Peyer's patch (tissue), 4 donors: ENCODE measurements around the gene TRAF3. TPM values are rescaled to one million over a fixed set of nuclear protein-coding genes. Genes with fewer than 3 reads are reported as not detected.
A peak's percentile ranks its signal among the peaks of the same experiment; 100 is the strongest.

Source experiments
- DNase-seq, 3 donors: peaks; one replicate each; pipeline ENCODE4 v3.0.0-alpha.2; 2017 to 2019
- H3K27ac ChIP-seq, 4 donors: fragments of 200-600 bp; sonication (generic); one replicate each; pipeline ENCODE4 v1.5.1; 2016 to 2019
- H3K27me3 ChIP-seq, 2 donors: fragments of 200-600 bp; sonication (generic); one replicate each; pipeline ENCODE4 v1.5.1; 2019
- H3K36me3 ChIP-seq, 3 donors: fragments of 200-600 bp; sonication (generic); one replicate each; pipeline ENCODE4 v1.5.1; 2016 to 2019
- H3K4me1 ChIP-seq, 4 donors: fragments of 200-600 bp; sonication (generic); one replicate each; pipeline ENCODE4 v1.5.1; 2016 to 2019
- H3K4me3 ChIP-seq, 4 donors: fragments of 200-600 bp; sonication (generic); 1 replicate in 3 of 4; 2 replicates in 1 of 4; pipeline ENCODE4 v1.5.1; 2016 to 2019; ENCODE audit warnings: mild to moderate bottlenecking in 1 of 4
- H3K9me3 ChIP-seq, 4 donors: fragments of 200-600 bp; sonication (generic); one replicate each; pipeline ENCODE4 v1.5.1; 2016 to 2019; ENCODE audit warnings: mild to moderate bottlenecking in 1 of 4
- POLR2A ChIP-seq, 2 donors: fragments of 450-650 bp; IDR thresholded peaks; one replicate each; pipeline ENCODE4 v1.5.1; 2017; ENCODE audit warnings: antibody characterized with exemption in 2 of 2, mild to moderate bottlenecking in 2 of 2, moderate library complexity in 2 of 2
- total RNA-seq, 4 donors: library from RNA; depleted of rRNA; stranded (reverse); fragments of >200 nt; gene quantifications; one replicate each; pipeline ENCODE4 v1.1.0, GENCODE V29; 2016
- TF ChIP-seq, protein P1 (sequence below), 6 experiments: fragments of 450-650 bp in 4 of 6; fragments of 200-600 bp in 2 of 6; sonication (generic) in 1 of 6; IDR thresholded peaks; one replicate each; pipeline ENCODE4 v1.5.1; 2017 to 2019; ENCODE audit warnings: antibody characterized with exemption in 6 of 6, mild to moderate bottlenecking in 3 of 6, moderate library complexity in 1 of 6

The TRAF3 gene
- total RNA-seq, 4 donors from 2014 or later: 31.7 to 47.8 (median 41.8) TPM

DNA sequence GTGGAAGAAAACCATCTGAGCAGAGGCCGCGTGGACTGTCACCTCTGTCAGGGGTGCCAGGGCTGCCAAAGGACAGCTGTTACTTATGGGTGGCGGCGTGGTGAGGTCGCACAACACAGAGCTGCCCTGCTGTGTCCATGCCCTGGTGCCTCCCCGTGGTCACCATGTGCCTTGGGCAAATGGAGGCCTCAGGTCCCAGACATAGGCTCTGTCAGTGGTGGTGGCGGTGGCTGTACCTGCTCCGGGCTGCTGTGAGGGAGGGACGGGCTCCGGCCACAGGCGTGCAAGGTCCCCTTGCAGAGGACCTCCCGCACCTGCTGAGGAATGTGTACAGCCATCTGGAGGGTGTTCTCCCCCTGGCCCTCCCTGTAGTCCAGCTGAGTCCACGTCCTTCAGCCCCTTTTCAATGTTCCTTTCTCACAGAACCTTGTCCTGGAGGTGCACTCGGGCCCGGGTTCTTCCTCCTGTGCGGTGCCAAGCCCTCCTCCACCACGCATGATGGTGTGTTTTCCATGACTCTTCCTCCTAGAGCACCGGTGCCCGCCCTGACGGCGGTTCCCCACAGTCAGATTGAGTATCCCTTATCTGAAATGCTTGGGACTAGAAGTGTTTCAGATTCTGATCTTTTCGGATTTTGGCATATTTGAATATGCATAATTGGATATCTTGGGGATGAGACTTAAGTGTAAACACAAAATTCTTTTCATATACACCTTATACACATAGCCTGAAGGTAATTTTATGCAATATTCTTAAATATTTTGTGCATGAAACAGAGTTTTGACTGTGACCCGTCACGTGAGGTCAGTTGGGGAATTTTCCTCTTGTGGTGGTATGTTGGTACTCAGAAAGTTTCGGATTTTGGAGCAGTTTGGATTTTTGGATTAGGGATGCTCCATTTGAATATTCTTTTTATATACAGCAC lies 49.8 kb downstream of the TRAF3 start:
- Histone ChIP-seq H3K27me3 (no peaks in the 10 kb centered on the region), H3K4me3 (no peak overlapping the region), H3K9me3 (no peaks in the 10 kb centered on the region), H3K27ac (no peak overlapping the region), H3K36me3 (peaks cover 0 to 7% (median 0%) of the 10 kb centered on the region in 3 donors), H3K4me1 (no peaks in the 10 kb centered on the region)
- TF ChIP-seq POLR2A (IDR thresholded peaks at IDR 0.05): no peak
- TF ChIP-seq, protein P1, sequence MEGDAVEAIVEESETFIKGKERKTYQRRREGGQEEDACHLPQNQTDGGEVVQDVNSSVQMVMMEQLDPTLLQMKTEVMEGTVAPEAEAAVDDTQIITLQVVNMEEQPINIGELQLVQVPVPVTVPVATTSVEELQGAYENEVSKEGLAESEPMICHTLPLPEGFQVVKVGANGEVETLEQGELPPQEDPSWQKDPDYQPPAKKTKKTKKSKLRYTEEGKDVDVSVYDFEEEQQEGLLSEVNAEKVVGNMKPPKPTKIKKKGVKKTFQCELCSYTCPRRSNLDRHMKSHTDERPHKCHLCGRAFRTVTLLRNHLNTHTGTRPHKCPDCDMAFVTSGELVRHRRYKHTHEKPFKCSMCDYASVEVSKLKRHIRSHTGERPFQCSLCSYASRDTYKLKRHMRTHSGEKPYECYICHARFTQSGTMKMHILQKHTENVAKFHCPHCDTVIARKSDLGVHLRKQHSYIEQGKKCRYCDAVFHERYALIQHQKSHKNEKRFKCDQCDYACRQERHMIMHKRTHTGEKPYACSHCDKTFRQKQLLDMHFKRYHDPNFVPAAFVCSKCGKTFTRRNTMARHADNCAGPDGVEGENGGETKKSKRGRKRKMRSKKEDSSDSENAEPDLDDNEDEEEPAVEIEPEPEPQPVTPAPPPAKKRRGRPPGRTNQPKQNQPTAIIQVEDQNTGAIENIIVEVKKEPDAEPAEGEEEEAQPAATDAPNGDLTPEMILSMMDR (IDR thresholded peaks at IDR 0.05): no peak
- no peak for DNase-seq

DNA sequence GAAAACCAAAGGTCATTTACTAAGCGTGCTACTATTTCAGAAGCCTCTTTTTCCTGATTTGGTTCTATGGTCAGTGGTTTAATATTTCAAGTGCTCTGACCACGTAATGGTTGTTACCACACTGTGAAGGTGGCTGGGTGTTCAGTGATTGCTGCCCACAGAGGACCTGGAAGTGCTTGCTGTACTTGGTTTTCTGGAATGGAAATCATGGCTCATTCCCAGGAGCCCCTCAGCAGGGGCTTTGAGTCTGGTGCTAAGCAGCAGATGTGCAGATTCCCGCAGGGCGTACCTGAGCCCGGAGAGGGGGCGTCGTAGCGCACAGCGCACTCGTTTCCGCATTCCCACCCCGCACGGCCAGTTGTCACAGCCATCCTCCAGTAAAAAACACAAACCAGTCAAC lies 50.5 kb downstream of the TRAF3 start:
- DNase-seq: no peak
- Histone ChIP-seq H3K36me3 (peaks cover 0 to 7% (median 0%) of the 10 kb centered on the region in 3 donors), H3K4me1 (no peaks in the 10 kb centered on the region), H3K4me3 (peak overlapping the region in 2 of 4 donors; percentile 15 to 16), H3K27ac (no peak overlapping the region), H3K9me3 (no peaks in the 10 kb centered on the region), H3K27me3 (no peaks in the 10 kb centered on the region)
- TF ChIP-seq, protein P1 (IDR thresholded peaks at IDR 0.05): no peak
- TF ChIP-seq POLR2A (IDR thresholded peaks at IDR 0.05): no peak

DNA sequence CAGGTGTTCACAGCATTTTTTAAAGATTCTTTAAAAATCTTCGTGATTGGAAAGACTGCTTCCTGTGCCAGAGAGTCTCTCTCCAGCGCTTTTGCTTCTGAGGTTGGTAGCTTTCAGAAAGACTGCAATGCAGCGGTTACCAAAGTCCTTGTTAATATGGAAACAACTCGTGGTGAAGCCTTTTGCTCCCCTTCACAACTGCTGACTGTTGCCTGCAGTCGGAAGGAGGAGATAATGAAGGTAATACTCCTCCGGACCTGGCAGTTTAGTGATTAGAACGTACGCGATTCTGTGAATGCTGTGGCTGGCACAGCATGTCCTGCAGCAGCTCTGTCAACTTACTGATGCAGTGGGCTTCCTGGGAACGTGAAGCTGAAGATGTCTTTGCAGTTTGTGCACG lies 50.9 kb downstream of the TRAF3 start:
- Histone ChIP-seq H3K4me3 (peak overlapping the region in 2 of 4 donors; percentile 15 to 16), H3K9me3 (no peaks in the 10 kb centered on the region), H3K27me3 (no peaks in the 10 kb centered on the region), H3K36me3 (peaks cover 0 to 7% (median 0%) of the 10 kb centered on the region in 3 donors), H3K4me1 (no peaks in the 10 kb centered on the region), H3K27ac (no peak overlapping the region)
- no peak for DNase-seq
- no peak for TF ChIP-seq POLR2A (IDR thresholded peaks at IDR 0.05)
- TF ChIP-seq, protein P1 (IDR thresholded peaks at IDR 0.05): no peak

DNA sequence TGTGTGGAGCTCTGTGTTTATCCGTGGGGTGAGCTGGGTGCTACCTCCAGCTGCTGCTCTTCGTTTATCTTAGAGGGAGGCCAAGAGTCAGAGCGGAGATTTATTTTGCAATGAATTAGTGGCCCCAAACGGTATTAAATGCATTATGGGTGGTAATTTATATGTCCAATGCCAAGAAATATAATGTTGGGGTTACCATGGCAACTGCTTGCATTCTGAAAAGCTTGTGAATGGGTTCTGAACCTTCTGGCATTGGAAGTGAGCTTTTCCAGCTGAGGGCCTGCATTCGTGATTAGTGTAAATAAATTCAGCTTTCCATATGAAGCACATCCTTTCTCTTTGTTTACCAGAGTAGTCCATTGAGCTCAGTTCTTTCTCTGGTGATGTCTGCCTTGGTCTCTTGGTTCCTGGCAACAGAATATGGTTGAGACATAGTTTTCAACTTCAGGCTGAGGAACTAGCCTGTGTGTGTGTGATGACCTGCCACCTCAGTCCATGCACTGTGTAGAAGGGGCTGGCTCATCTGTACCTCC lies 51.8 kb downstream of the TRAF3 start:
- peaks cover 0 to 7% (median 0%) of the 10 kb centered on the region in 3 donors for H3K36me3 ChIP-seq
- no peaks in the 10 kb centered on the region for H3K4me1 ChIP-seq
- H3K27me3 ChIP-seq: no peaks in the 10 kb centered on the region
- H3K9me3 ChIP-seq: no peaks in the 10 kb centered on the region
- no peak for DNase-seq
- no peak for TF ChIP-seq POLR2A (IDR thresholded peaks at IDR 0.05)
- TF ChIP-seq, protein P1 (IDR thresholded peaks at IDR 0.05): no peak
- no peak overlapping the region for H3K4me3 ChIP-seq
- H3K27ac ChIP-seq: no peak overlapping the region

DNA sequence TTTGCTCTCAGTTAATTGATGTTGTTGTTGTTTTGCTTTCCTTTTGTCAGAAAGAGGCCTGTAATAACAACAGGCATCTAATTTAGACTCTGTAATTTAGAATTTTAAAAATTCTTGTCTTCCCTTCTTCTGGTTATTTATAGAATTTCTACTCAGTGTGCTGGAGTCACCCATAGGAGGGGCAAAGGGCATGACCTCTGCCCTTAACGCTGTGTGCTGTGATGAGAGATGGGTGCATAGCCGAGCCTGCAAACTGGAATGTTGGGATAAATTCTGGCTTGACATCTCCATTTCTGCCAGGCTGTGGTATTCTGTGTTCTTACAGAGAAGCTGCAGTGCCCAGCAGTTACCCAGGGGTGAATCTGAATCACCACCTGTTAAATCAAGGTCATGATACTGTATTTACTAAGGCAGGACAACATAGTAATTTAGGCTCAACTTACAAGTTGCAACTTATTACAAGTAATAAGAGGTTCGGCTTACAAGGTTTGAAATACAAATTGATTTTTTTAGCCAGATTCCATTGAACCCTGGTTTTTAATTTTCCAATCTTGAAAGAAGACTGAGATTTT lies 53.3 kb downstream of the TRAF3 start:
- no peak overlapping the region for H3K27ac ChIP-seq
- no peak overlapping the region for H3K4me3 ChIP-seq
- no peaks in the 10 kb centered on the region for H3K4me1 ChIP-seq
- H3K36me3 ChIP-seq: peaks cover 0 to 7% (median 0%) of the 10 kb centered on the region in 3 donors
- no peak for DNase-seq
- TF ChIP-seq, protein P1 (IDR thresholded peaks at IDR 0.05): no peak
- TF ChIP-seq POLR2A (IDR thresholded peaks at IDR 0.05): no peak
- H3K27me3 ChIP-seq: no peaks in the 10 kb centered on the region
- H3K9me3 ChIP-seq: no peaks in the 10 kb centered on the region
